Activated B cell treated with CpG ODN at 0.5 μM for 24 hours (primary cell): ENCODE measurements around the gene GATAD2A. TPM values are rescaled to one million over a fixed set of nuclear protein-coding genes. Genes with fewer than 3 reads are reported as not detected.
"Not testable (repeated sequence)": the region's sequence is repeated elsewhere in the genome, so short reads cannot be mapped to it uniquely, and the experiment has no call there.

Experiments
- ATAC-seq: fragments of 200-7000 bp; cut with Tn5 transposase; one replicate; pipeline ENCODE4 v1.10.0; 2021; ENCODE audit warnings: low read depth, mild to moderate bottlenecking, moderate library complexity
- CTCF ChIA-PET: fragments of 350-600 bp; sonication (Branson Sonifier 250); formaldehyde crosslinking; loops from one replicate; lab custom pipeline; 2021; ENCODE audit warnings: antibody characterized with exemption; lab: Charles Lee
- POLR2A ChIA-PET: fragments of 350-600 bp; sonication (Branson Sonifier 250); formaldehyde crosslinking; loops from one replicate; lab custom pipeline; 2021; ENCODE audit warnings: antibody characterized with exemption; lab: Charles Lee
- DNase-seq: peaks from one replicate; pipeline ENCODE4 v3.0.0; 2022
- H3K27ac Mint-ChIP-seq: one replicate; pipeline ENCODE4 v1.8.0; 2020; ENCODE audit warnings: mixed read lengths
- H3K27me3 Mint-ChIP-seq: one replicate; pipeline ENCODE4 v1.8.0; 2021; ENCODE audit warnings: mixed read lengths
- H3K36me3 Mint-ChIP-seq: one replicate; pipeline ENCODE4 v1.8.0; 2021; ENCODE audit warnings: low read depth, mixed read lengths
- H3K4me1 Mint-ChIP-seq: one replicate; pipeline ENCODE4 v1.8.0; 2021; ENCODE audit warnings: mixed read lengths
- H3K4me3 Mint-ChIP-seq: one replicate; pipeline ENCODE4 v1.8.0; 2020; ENCODE audit warnings: mild to moderate bottlenecking, mixed read lengths
- H3K9me3 Mint-ChIP-seq: one replicate; pipeline ENCODE4 v1.8.0; 2020; ENCODE audit warnings: mixed read lengths
- intact Hi-C: fragments of 100-400 bp; cut with micrococcal nuclease; formaldehyde crosslinking; loops from one replicate; pipeline ENCODE4 v1.15.1; 2024
- total RNA-seq: library from RNA; stranded (reverse); gene quantifications from 2 replicates; pipeline ENCODE4 v1.2.3, GENCODE V29; 2022
- TF ChIP-seq, protein P1 (sequence below): fragments of 200-600 bp; IDR thresholded peaks from one replicate; pipeline ENCODE4 v1.8.0; 2022; ENCODE audit warnings: antibody characterized with exemption, mild to moderate bottlenecking

The GATAD2A gene
- total RNA-seq, 1 donor from 2014 or later: 116 TPM

DNA sequence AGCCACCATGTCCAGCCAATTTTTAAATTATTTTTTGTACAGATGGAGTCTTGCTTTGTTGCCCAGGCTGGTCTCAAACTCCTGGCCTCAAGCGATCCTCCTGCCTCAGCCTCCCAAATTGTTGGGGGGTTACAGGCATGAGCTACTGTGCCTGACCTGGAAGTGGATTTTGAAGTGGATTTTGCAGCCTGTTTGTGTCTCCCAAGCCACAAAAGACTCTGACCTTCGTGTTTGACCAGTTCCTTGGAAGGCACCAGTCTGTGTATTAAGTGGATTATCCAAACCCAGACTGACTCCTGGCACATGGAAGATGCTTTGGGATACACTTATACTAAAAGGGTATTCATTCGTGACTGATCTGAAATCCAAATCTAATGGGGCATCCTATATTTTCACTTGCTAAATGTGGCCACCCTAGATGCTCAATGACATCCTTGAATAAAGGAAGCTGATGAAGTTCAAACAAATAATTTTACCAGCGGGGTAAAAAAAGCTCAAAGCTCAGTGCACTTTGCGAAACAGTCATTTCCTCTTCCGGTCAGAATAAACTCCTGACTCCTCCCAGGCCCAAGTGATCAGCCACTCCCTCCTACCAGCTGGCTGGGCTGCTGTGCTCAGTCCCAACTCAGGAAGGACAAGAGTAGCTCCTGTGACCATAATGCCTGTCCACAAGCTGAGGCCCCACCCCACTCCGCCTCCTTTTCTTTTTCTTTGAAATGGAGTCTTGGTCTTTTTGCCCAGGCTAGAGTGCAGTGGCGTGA lies 32.6 kb upstream of the GATAD2A start:
- Mint-ChIP-seq H3K36me3 (no peaks in the 10 kb centered on the region), H3K27me3 (no peaks in the 10 kb centered on the region), H3K4me3 (peak overlapping the region; percentile 69), H3K27ac (peak overlapping the region; percentile 94), H3K9me3 (no peaks in the 10 kb centered on the region), H3K4me1 (peaks cover 12% of the 10 kb centered on the region)
- peak; percentile 98 for ATAC-seq
- POLR2A ChIA-PET: interaction anchor here (0.6 to 2.9 kb wide), 10 partner anchors 8 to 143 kb away, joined by 3 to 18 read pairs (median 6); partner anchors contain the start of genes GATAD2A, NDUFA13 and TSSK6
- intact Hi-C loops: loop anchor here (1.0 kb wide), 1 partner anchor 12 kb away; no protein-coding TSS in a partner anchor
- TF ChIP-seq, protein P1, sequence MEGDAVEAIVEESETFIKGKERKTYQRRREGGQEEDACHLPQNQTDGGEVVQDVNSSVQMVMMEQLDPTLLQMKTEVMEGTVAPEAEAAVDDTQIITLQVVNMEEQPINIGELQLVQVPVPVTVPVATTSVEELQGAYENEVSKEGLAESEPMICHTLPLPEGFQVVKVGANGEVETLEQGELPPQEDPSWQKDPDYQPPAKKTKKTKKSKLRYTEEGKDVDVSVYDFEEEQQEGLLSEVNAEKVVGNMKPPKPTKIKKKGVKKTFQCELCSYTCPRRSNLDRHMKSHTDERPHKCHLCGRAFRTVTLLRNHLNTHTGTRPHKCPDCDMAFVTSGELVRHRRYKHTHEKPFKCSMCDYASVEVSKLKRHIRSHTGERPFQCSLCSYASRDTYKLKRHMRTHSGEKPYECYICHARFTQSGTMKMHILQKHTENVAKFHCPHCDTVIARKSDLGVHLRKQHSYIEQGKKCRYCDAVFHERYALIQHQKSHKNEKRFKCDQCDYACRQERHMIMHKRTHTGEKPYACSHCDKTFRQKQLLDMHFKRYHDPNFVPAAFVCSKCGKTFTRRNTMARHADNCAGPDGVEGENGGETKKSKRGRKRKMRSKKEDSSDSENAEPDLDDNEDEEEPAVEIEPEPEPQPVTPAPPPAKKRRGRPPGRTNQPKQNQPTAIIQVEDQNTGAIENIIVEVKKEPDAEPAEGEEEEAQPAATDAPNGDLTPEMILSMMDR: no peak
- no peak for DNase-seq
- CTCF ChIA-PET: interaction anchor here (0.9 to 1.6 kb wide), 7 partner anchors 8 to 118 kb away, joined by 3 to 14 read pairs (median 4); partner anchors contain the start of gene GATAD2A

DNA sequence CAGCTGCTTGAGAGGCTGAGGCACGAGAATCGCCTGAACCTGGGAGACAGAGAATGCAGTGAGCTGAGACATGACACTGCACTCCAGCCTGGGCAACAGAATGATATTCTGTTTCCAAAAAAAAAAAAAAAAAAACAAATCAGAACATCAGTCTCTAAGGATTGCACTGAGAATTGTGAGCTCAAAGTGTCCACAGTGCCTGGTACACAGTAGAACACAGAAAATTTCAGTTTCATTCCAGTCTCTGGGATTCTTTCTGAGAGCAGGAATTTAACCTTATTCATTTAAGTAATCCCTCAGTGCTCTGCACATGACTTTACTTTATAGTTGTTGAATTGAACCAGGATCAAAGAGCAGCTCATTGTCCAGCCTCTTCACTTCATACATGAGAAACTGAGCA lies 25.9 kb upstream of the GATAD2A start:
- Mint-ChIP-seq H3K27me3 (no peaks in the 10 kb centered on the region), H3K27ac (no peak overlapping the region), H3K36me3 (no peaks in the 10 kb centered on the region), H3K9me3 (no peaks in the 10 kb centered on the region), H3K4me1 (peaks cover 6% of the 10 kb centered on the region), H3K4me3 (no peak overlapping the region)
- no peak for ATAC-seq
- no peak for DNase-seq
- ChIA-PET POLR2A (interaction anchor here (0.7 kb wide), 1 partner anchor 28 kb away, joined by 5 read pairs; no protein-coding TSS in a partner anchor), CTCF (interaction anchor here (2.0 kb wide), 1 partner anchor 111 kb away, joined by 6 read pairs; no protein-coding TSS in a partner anchor)
- TF ChIP-seq, protein P1: no peak
- intact Hi-C loops: no loop called here

DNA sequence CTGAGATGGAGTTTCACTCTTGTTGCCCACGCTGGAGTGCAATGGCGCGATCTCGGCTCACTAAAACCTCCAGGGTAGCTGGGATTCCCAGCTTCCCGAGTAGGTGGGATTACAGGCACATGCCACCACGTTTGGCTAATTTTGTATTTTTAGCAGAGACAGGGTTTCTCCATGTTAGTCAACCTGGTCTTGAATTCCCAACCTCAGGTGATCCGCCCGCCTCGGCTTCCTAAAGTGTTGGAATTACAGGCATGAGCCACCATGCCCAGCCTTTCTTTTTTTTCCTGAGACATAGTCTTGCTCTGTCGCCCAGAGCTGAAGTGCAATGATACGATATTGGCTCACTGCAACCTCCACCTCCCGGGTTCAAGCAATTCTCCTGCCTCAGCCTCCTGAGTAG lies 25.2 kb upstream of the GATAD2A start:
- intact Hi-C loops: loop anchor here (10.0 kb wide), 1 partner anchor 234 kb away; the partner anchor contains the start of gene PBX4
- POLR2A ChIA-PET: interaction anchor here (0.8 kb wide), 1 partner anchor 7 kb away, joined by 3 read pairs; no protein-coding TSS in a partner anchor
- H3K36me3 Mint-ChIP-seq, H3K27me3 Mint-ChIP-seq, H3K27ac Mint-ChIP-seq, H3K4me3 Mint-ChIP-seq, H3K4me1 Mint-ChIP-seq, ATAC-seq, DNase-seq, CTCF ChIA-PET, H3K9me3 Mint-ChIP-seq: not testable (repeated sequence)

DNA sequence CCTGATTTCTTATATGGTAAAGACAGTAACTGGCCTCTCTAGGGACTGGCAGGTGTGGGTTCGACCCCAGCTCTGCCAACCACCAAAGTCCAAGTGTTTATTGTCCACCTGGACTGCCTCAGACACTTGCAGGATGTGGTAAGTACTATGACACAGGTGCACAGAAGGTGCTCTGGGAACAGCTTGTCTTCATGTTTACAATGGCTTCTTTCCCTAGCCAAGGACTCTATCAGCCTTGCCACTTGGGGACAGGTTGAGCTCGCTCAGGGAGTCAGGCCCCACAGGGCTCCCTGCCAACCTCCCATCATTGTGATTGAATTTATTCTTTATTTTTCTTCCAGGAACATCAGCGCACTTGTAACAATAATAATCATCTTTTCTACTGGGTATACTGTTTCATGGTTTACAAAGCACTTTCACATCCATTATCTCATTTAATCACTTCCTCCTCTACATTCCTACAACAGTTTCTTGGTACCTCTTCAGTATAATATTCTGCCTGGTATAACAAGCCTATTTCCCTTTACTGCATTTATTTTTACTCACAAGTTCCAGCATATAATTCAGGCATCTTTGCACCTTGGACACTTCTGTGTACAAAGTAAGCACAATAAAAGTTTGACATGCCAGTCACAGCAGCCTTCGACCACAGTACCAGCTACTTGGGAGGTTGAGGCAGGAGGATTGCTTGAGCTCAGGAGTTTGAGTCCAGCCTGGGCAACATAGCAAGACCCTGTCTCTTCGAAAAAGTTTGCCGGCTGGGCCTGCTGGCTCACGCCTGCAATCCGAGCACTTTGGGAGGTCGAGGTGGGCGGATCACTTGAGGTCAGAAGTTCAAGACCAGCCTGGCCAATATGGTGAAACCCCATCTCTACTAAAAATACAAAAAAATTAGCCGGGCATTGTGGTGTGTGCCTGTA lies 24.2 kb upstream of the GATAD2A start:
- no peaks in the 10 kb centered on the region for H3K27me3 Mint-ChIP-seq
- peaks cover 7% of the 10 kb centered on the region for H3K4me1 Mint-ChIP-seq
- ChIA-PET POLR2A (interaction anchor here (0.8 kb wide), 1 partner anchor 8 kb away, joined by 3 read pairs; no protein-coding TSS in a partner anchor), CTCF (interaction anchor here (1.5 kb wide), 1 partner anchor 25 kb away, joined by 3 read pairs; no protein-coding TSS in a partner anchor)
- no peak overlapping the region for H3K4me3 Mint-ChIP-seq
- H3K36me3 Mint-ChIP-seq: no peaks in the 10 kb centered on the region
- no peak for ATAC-seq
- no peaks in the 10 kb centered on the region for H3K9me3 Mint-ChIP-seq
- no peak overlapping the region for H3K27ac Mint-ChIP-seq
- TF ChIP-seq, protein P1: no peak
- intact Hi-C loops: loop anchor here (10.0 kb wide), 1 partner anchor 234 kb away; the partner anchor contains the start of gene PBX4
- no peak for DNase-seq

DNA sequence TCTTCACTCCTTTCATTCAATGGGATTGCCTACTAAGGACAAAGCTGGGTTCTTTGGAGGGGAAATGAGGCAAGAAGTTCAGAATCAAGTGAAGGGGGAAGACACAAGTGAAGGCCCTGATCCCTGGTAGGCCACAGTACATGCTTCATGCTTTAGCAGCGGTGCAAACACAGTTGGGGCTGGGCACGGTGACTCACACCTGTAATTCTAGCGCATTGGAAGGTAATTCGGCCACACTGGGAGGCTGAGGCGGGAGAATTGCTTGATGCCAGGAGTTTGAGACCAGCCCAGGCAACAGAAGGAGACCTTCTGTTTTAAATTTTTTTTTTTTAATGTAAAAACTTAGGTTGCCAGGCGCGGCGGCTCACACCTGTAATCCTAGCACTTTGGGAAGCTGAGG lies 23.4 kb upstream of the GATAD2A start:
- no peak for ATAC-seq
- Mint-ChIP-seq H3K4me3 (no peak overlapping the region), H3K9me3 (no peaks in the 10 kb centered on the region), H3K27me3 (no peaks in the 10 kb centered on the region), H3K4me1 (peaks cover 15% of the 10 kb centered on the region), H3K36me3 (no peaks in the 10 kb centered on the region), H3K27ac (no peak overlapping the region)
- TF ChIP-seq, protein P1: no peak
- intact Hi-C loops: loop anchor here (10.0 kb wide), 1 partner anchor 233 kb away; the partner anchor contains the start of gene PBX4
- ChIA-PET POLR2A (no interaction called here), CTCF (interaction anchor here (1.5 kb wide), 1 partner anchor 25 kb away, joined by 3 read pairs; no protein-coding TSS in a partner anchor)
- no peak for DNase-seq
